ENCODE data around the gene SOX10.

Gene SOX10

GRCh38 chr22:37973271-37974170, 10.8 kb downstream of the SOX10 start:
- POLR2A ChIA-PET = interaction anchor here (0.5 kb wide), 1 partner anchor 128 kb away, joined by 4 read pairs; no protein-coding TSS in a partner anchor
- CTCF ChIA-PET = no interaction called here
- no peak for DNase-seq (ENCODE audit: extremely low spot score)
- no peak for TF ChIP-seq CTCF (IDR thresholded peaks at IDR 0.05; ENCODE audit: control extremely low read depth, extremely low read depth, low read depth, missing control alignments)

GRCh38 chr22:37972527-37972926, 11.8 kb downstream of the SOX10 start:
- ChIA-PET POLR2A (interaction anchor here (0.6 kb wide), 1 partner anchor 66 kb away, joined by 3 read pairs; no protein-coding TSS in a partner anchor), CTCF (interaction anchor here (1.0 to 1.3 kb wide), 2 partner anchors 110 to 154 kb away, joined by 3 to 4 read pairs; no protein-coding TSS in a partner anchor)
- TF ChIP-seq CTCF (IDR thresholded peaks at IDR 0.05; ENCODE audit: control extremely low read depth, extremely low read depth, low read depth, missing control alignments) = no peak
- no peak for DNase-seq (ENCODE audit: extremely low spot score)

- CTCF ChIA-PET = interaction anchor here (1.0 to 1.6 kb wide), 4 partner anchors 15 to 153 kb away, joined by 3 to 4 read pairs (median 4); partner anchors contain the start of gene MICALL1
- no peak for TF ChIP-seq CTCF (IDR thresholded peaks at IDR 0.05; ENCODE audit: control extremely low read depth, extremely low read depth, low read depth, missing control alignments)
- POLR2A ChIA-PET = interaction anchor here (0.6 kb wide), 1 partner anchor 66 kb away, joined by 3 read pairs; no protein-coding TSS in a partner anchor
- no peak for DNase-seq (ENCODE audit: extremely low spot score)
Measured at GRCh38 chr22:37971475-37972434, 12.6 kb downstream of the SOX10 start.

- ChIA-PET POLR2A (no interaction called here), CTCF (interaction anchor here (1.0 to 1.6 kb wide), 4 partner anchors 9 to 152 kb away, joined by 3 to 4 read pairs (median 4); partner anchors contain the start of gene MICALL1)
- no peak for TF ChIP-seq CTCF (IDR thresholded peaks at IDR 0.05; ENCODE audit: control extremely low read depth, extremely low read depth, low read depth, missing control alignments)
Measured at GRCh38 chr22:37970864-37971263, 13.5 kb downstream of the SOX10 start.

GRCh38 chr22:37968452-37969251, 15.7 kb downstream of the SOX10 start:
- POLR2A ChIA-PET = no interaction called here
- TF ChIP-seq CTCF (IDR thresholded peaks at IDR 0.05; ENCODE audit: control extremely low read depth, extremely low read depth, low read depth, missing control alignments) = no peak
- CTCF ChIA-PET = interaction anchor here (1.0 to 2.2 kb wide), 4 partner anchors 8 to 151 kb away, joined by 3 to 8 read pairs (median 6); no protein-coding TSS in a partner anchor
- DNase-seq (ENCODE audit: extremely low spot score) = no peak

More at GRCh38 chr22:37970864-37971263, 13.5 kb downstream of the SOX10 start:
- no peak for DNase-seq (ENCODE audit: extremely low spot score)
